MV-4-11 (cell line): ENCODE measurements around the gene LCE3D.
"Not testable (repeated sequence)": the region's sequence is repeated elsewhere in the genome, so short reads cannot be mapped to it uniquely, and the experiment has no call there.

Experiments
- DNase-seq: peaks from one replicate; lab custom pipeline; 2025; lab: John Stamatoyannopoulos, UW

Gene LCE3D

GRCh38 chr1:152580433-152580832 is at the start of gene LCE3D:
Gene LCE3D (minus strand): TSS chr1:152580516. CDS start chr1:152579936, 580 bp downstream.
- DNase-seq = no peak

- DNase-seq = no peak
These were observed 46.4 kb upstream of the LCE3D start for GRCh38 chr1:152626744-152627143.

- peak; percentile 45 for DNase-seq
These were observed 43.0 kb upstream of the LCE3D start for GRCh38 chr1:152623203-152623844.

GRCh38 chr1:152622803-152623202 is 42.5 kb upstream of the LCE3D start, which contains the start of gene LCE3A:
Gene LCE3A (minus strand): TSS chr1:152623103. CDS start chr1:152623103, 0 bp downstream.
- peak; percentile 97 for DNase-seq

GRCh38 chr1:152621993-152622392 is 41.7 kb upstream of the LCE3D start:
- DNase-seq = peak; percentile 52

- no peak for DNase-seq
These were observed 33.2 kb upstream of the LCE3D start, which contains the start of gene LCE3B for GRCh38 chr1:152613511-152613910. Gene LCE3B (plus strand): TSS chr1:152613811. CDS start chr1:152613811, 0 bp downstream.

- no peak for DNase-seq
These were observed 19.6 kb upstream of the LCE3D start, which contains the start of gene LCE3C for GRCh38 chr1:152599934-152600333. Gene LCE3C (plus strand): TSS chr1:152600234. CDS start chr1:152600732, 498 bp downstream.

- DNase-seq = no peak
These were observed 16.7 kb upstream of the LCE3D start for GRCh38 chr1:152596986-152597385.

- no peak for DNase-seq
These were observed 5.3 kb upstream of the LCE3D start for GRCh38 chr1:152585586-152585985.

GRCh38 chr1:152582647-152583046 is 2.3 kb upstream of the LCE3D start:
- DNase-seq = peak; percentile 7

- DNase-seq = not testable (repeated sequence)
These were observed 790 bp downstream of the LCE3D start for GRCh38 chr1:152579526-152579925.

- DNase-seq = peak; percentile 22
These were observed 3.1 kb downstream of the LCE3D start for GRCh38 chr1:152577168-152577567.

GRCh38 chr1:152566681-152567080 is 13.6 kb downstream of the LCE3D start, which contains the start of gene LCE3E:
Gene LCE3E (minus strand): TSS chr1:152566780. CDS start chr1:152566208, 572 bp downstream.
- DNase-seq = no peak

- no peak for DNase-seq
These were observed 14.6 kb downstream of the LCE3D start for GRCh38 chr1:152565535-152566215.

- DNase-seq = no peak
These were observed 15.2 kb downstream of the LCE3D start for GRCh38 chr1:152565115-152565514.

GRCh38 chr1:152548358-152548757 is 32.0 kb downstream of the LCE3D start:
- not testable (repeated sequence) for DNase-seq

GRCh38 chr1:152546704-152547103 is 33.6 kb downstream of the LCE3D start:
- DNase-seq = peak; percentile 25

GRCh38 chr1:152543820-152544219 is 36.5 kb downstream of the LCE3D start:
- no peak for DNase-seq

- no peak for DNase-seq
These were observed 40.4 kb downstream of the LCE3D start for GRCh38 chr1:152539901-152540300.

- no peak for DNase-seq
These were observed 42.8 kb downstream of the LCE3D start for GRCh38 chr1:152537496-152537895.

GRCh38 chr1:152535774-152536173 is 44.5 kb downstream of the LCE3D start:
- DNase-seq = no peak

- peak; percentile 33 for DNase-seq
These were observed 46.9 kb downstream of the LCE3D start for GRCh38 chr1:152533327-152533938.
